ENCODE results near the gene POLK. TPM values are rescaled to one million over a fixed set of nuclear protein-coding genes. Genes with fewer than 3 reads are reported as not detected.
"Not testable (repeated sequence)": the region's sequence is repeated elsewhere in the genome, so short reads cannot be mapped to it uniquely, and the experiment has no call there.

POLK gene
- total RNA-seq, 1 experiment from 2014 or later = 34.9 TPM

DNA sequence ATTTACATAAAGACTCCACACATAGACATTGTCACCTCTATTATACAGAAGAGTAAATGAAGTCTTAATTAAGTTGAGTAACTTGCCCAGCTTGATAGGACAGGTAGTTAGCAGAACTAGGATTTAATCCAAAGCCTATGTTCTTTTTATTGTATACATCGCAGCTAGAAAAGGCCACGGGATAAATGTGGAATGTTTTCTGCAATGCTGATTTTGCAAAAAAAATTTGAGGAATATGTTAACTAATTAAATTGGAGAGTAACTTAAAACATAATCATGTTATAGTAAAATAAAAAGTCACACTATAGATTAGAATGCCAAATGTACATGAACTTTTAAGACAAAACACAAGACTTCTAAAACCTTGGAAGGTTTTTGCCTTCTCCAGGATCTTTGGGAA lies 41.1 kb downstream of the POLK start:
- no peaks in the 10 kb centered on the region for H3K27me3 Mint-ChIP-seq (ENCODE audit: unreplicated experiment)
- H3K4me3 Mint-ChIP-seq (ENCODE audit: low read depth, unreplicated experiment) = no peak overlapping the region
- TF ChIP-seq, protein P1, sequence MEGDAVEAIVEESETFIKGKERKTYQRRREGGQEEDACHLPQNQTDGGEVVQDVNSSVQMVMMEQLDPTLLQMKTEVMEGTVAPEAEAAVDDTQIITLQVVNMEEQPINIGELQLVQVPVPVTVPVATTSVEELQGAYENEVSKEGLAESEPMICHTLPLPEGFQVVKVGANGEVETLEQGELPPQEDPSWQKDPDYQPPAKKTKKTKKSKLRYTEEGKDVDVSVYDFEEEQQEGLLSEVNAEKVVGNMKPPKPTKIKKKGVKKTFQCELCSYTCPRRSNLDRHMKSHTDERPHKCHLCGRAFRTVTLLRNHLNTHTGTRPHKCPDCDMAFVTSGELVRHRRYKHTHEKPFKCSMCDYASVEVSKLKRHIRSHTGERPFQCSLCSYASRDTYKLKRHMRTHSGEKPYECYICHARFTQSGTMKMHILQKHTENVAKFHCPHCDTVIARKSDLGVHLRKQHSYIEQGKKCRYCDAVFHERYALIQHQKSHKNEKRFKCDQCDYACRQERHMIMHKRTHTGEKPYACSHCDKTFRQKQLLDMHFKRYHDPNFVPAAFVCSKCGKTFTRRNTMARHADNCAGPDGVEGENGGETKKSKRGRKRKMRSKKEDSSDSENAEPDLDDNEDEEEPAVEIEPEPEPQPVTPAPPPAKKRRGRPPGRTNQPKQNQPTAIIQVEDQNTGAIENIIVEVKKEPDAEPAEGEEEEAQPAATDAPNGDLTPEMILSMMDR (IDR thresholded peaks at IDR 0.05; ENCODE audit: unreplicated experiment) = no peak
- no peak for DNase-seq
- peaks cover 6% of the 10 kb centered on the region for H3K36me3 Mint-ChIP-seq (ENCODE audit: insufficient read depth, unreplicated experiment)
- intact Hi-C loops (cut with micrococcal nuclease; ENCODE audit: unreplicated experiment) = no loop called here
- peaks cover 30% of the 10 kb centered on the region for H3K4me1 Mint-ChIP-seq (ENCODE audit: low read depth, unreplicated experiment)
- CTCF ChIA-PET = interaction anchor here (0.6 to 1.1 kb wide), 3 partner anchors 18 to 154 kb away, joined by 3 read pairs; no protein-coding TSS in a partner anchor
- no peak overlapping the region for H3K27ac Mint-ChIP-seq (ENCODE audit: unreplicated experiment)
- no TSS peak for BruUV-seq (replicated peaks)
- H3K9me3 Mint-ChIP-seq (ENCODE audit: low read depth, unreplicated experiment) = no peaks in the 10 kb centered on the region

GRCh38 chr5:75553358-75553757 lies 41.7 kb downstream of the POLK start:
- TF ChIP-seq, protein P1 (IDR thresholded peaks at IDR 0.05; ENCODE audit: unreplicated experiment) = no peak
- Mint-ChIP-seq H3K36me3 (ENCODE audit: insufficient read depth, unreplicated experiment) (peaks cover 6% of the 10 kb centered on the region), H3K4me1 (ENCODE audit: low read depth, unreplicated experiment) (peaks cover 30% of the 10 kb centered on the region), H3K4me3 (ENCODE audit: low read depth, unreplicated experiment) (no peak overlapping the region), H3K27me3 (ENCODE audit: unreplicated experiment) (no peaks in the 10 kb centered on the region), H3K27ac (ENCODE audit: unreplicated experiment) (no peak overlapping the region), H3K9me3 (ENCODE audit: low read depth, unreplicated experiment) (no peaks in the 10 kb centered on the region)
- no TSS peak for BruUV-seq (replicated peaks)
- intact Hi-C loops (cut with micrococcal nuclease; ENCODE audit: unreplicated experiment) = no loop called here
- CTCF ChIA-PET = interaction anchor here (0.6 kb wide), 1 partner anchor 30 kb away, joined by 3 read pairs; no protein-coding TSS in a partner anchor
- DNase-seq = no peak

- no peaks in the 10 kb centered on the region for H3K27me3 Mint-ChIP-seq (ENCODE audit: unreplicated experiment)
- intact Hi-C loops (cut with micrococcal nuclease; ENCODE audit: unreplicated experiment) = no loop called here
- H3K36me3 Mint-ChIP-seq (ENCODE audit: insufficient read depth, unreplicated experiment) = no peaks in the 10 kb centered on the region
- peaks cover 8% of the 10 kb centered on the region for H3K9me3 Mint-ChIP-seq (ENCODE audit: low read depth, unreplicated experiment)
- H3K4me3 Mint-ChIP-seq (ENCODE audit: low read depth, unreplicated experiment) = no peak overlapping the region
- H3K4me1 Mint-ChIP-seq (ENCODE audit: low read depth, unreplicated experiment) = peaks cover 18% of the 10 kb centered on the region
- DNase-seq = no peak
- no TSS peak for BruUV-seq (replicated peaks)
- H3K27ac Mint-ChIP-seq (ENCODE audit: unreplicated experiment) = no peak overlapping the region
- TF ChIP-seq, protein P1 (IDR thresholded peaks at IDR 0.05; ENCODE audit: unreplicated experiment) = no peak
- CTCF ChIA-PET = interaction anchor here (1.6 kb wide), 1 partner anchor 10 kb away, joined by 3 read pairs; no protein-coding TSS in a partner anchor
Measured at GRCh38 chr5:75558221-75558620, 46.5 kb downstream of the POLK start.

- TF ChIP-seq, protein P1 (IDR thresholded peaks at IDR 0.05; ENCODE audit: unreplicated experiment) = no peak
- Mint-ChIP-seq H3K4me3 (ENCODE audit: low read depth, unreplicated experiment) (no peak overlapping the region), H3K9me3 (ENCODE audit: low read depth, unreplicated experiment) (peaks cover 15% of the 10 kb centered on the region), H3K36me3 (ENCODE audit: insufficient read depth, unreplicated experiment) (no peaks in the 10 kb centered on the region), H3K27me3 (ENCODE audit: unreplicated experiment) (no peaks in the 10 kb centered on the region), H3K27ac (ENCODE audit: unreplicated experiment) (no peak overlapping the region), H3K4me1 (ENCODE audit: low read depth, unreplicated experiment) (peaks cover 13% of the 10 kb centered on the region)
- intact Hi-C loops (cut with micrococcal nuclease; ENCODE audit: unreplicated experiment) = no loop called here
- BruUV-seq (replicated peaks) = no TSS peak
- CTCF ChIA-PET = interaction anchor here (1.6 kb wide), 1 partner anchor 9 kb away, joined by 3 read pairs; no protein-coding TSS in a partner anchor
- no peak for DNase-seq
Measured at GRCh38 chr5:75558981-75559632, 47.4 kb downstream of the POLK start.

DNA sequence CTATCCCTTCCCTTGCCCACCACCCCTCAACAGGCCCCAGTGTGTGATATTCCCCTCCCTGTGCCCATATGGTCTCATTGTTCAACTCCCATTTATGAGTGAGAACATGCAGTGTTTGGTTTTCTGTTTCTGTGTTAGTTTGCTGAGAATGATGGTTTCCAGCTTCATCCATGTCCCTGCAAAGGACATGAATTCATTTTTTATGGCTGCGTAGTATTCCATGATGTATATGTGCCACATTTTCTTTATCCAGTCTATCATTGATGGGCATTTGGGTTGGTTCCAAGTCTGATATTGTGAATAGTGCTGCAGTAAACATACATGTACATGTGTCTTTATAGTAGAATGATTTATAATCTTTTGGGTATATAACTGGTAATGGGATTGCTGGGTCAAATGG lies 49.0 kb downstream of the POLK start:
- CTCF ChIA-PET; H3K36me3 Mint-ChIP-seq (ENCODE audit: insufficient read depth, unreplicated experiment); H3K27ac Mint-ChIP-seq (ENCODE audit: unreplicated experiment); BruUV-seq (replicated peaks); H3K27me3 Mint-ChIP-seq (ENCODE audit: unreplicated experiment); DNase-seq; H3K4me3 Mint-ChIP-seq (ENCODE audit: low read depth, unreplicated experiment): not testable (repeated sequence)
- Mint-ChIP-seq H3K4me1 (ENCODE audit: low read depth, unreplicated experiment) (peaks cover 20% of the 10 kb centered on the region), H3K9me3 (ENCODE audit: low read depth, unreplicated experiment) (peaks cover 19% of the 10 kb centered on the region)
- intact Hi-C loops (cut with micrococcal nuclease; ENCODE audit: unreplicated experiment) = loop anchor here (10.0 kb wide), 1 partner anchor 126 kb away; no protein-coding TSS in a partner anchor

- peak; percentile 77 for DNase-seq
- peaks cover 54% of the 10 kb centered on the region for H3K4me1 Mint-ChIP-seq (ENCODE audit: low read depth, unreplicated experiment)
- CTCF ChIA-PET = interaction anchor here (0.8 to 1.8 kb wide), 8 partner anchors 11 to 229 kb away, joined by 3 to 6 read pairs (median 4); partner anchors contain the start of genes HMGCR and POLK
Measured at GRCh38 chr5:75565991-75566709, 54.5 kb downstream of the POLK start.

More at GRCh38 chr5:75565991-75566709, 54.5 kb downstream of the POLK start:
- Mint-ChIP-seq H3K9me3 (ENCODE audit: low read depth, unreplicated experiment) (peaks cover 19% of the 10 kb centered on the region), H3K4me3 (ENCODE audit: low read depth, unreplicated experiment) (peak overlapping the region; percentile 65), H3K36me3 (ENCODE audit: insufficient read depth, unreplicated experiment) (peaks cover 22% of the 10 kb centered on the region), H3K27ac (ENCODE audit: unreplicated experiment) (peak overlapping the region; percentile 80)
- H3K27me3 Mint-ChIP-seq (ENCODE audit: unreplicated experiment) = not testable (repeated sequence)
- intact Hi-C loops (cut with micrococcal nuclease; ENCODE audit: unreplicated experiment) = loop anchor here (2.0 to 10.0 kb wide), 3 partner anchors 55 to 131 kb away; partner anchors contain the start of genes CERT1 and POLK
- TSS peak; percentile 49 for BruUV-seq (replicated peaks)

Data from Calu3 (cell line).